A549 (cell line): ENCODE results near the gene ZNF326. TPM values are rescaled to one million over a fixed set of nuclear protein-coding genes. Genes with fewer than 3 reads are reported as not detected.
A peak's percentile ranks its signal among the peaks of the same experiment; 100 is the strongest.
"Not testable (repeated sequence)": the region's sequence is repeated elsewhere in the genome, so short reads cannot be mapped to it uniquely, and the experiment has no call there.

Experiments
- ATAC-seq, 2 experiments: fragments of 200-7000 bp in 1 of 2; fragments of >200 bp in 1 of 2; cut with Nextera tagmentation in 1 of 2; cut with Tn5 transposase in 1 of 2; 3 replicates each; pipeline versions ENCODE4 v1.8.0 to v1.9.1; 2018 to 2020; ENCODE audit warnings: mild to moderate bottlenecking in 1 of 2, moderate library complexity in 1 of 2
- CTCF ChIA-PET: fragments of 300-600 bp; sonication (Branson Sonifier 250); formaldehyde crosslinking; extraction: SDS; loops from one replicate; lab custom pipeline; 2021; ENCODE audit warnings: antibody characterized with exemption, inconsistent platforms; lab: Yijun Ruan, JAX
- POLR2A ChIA-PET: fragments of 350-600 bp; formaldehyde crosslinking; extraction: SDS; loops from one replicate; lab custom pipeline; 2021; ENCODE audit warnings: antibody characterized with exemption, inconsistent platforms; lab: Yijun Ruan, JAX
- DNase-seq, 2 experiments: peaks; one replicate each; pipeline versions ENCODE4 v3.0.0 to v3.0.0-alpha.2; 2011 to 2016; ENCODE audit warnings: low read depth in 1 of 2, low spot score in 1 of 2
- FAIRE-seq: peaks from 2 replicates; lab custom pipeline; 2011; peaks lifted over from hg19 to GRCh38; lab: Jason Lieb, UNC
- H3K27ac ChIP-seq, 2 experiments: fragments of >200 bp; sonication (Bioruptor Twin); formaldehyde crosslinking; 3 replicates each; pipeline ENCODE4 v1.5.1; 2016 to 2017
- H3K4me1 ChIP-seq: fragments of >200 bp; sonication (Bioruptor Twin); formaldehyde crosslinking; 3 replicates; pipeline ENCODE4 v1.6.1; 2016
- H3K4me2 ChIP-seq: fragments of >200 bp; sonication (Bioruptor Twin); formaldehyde crosslinking; 3 replicates; pipeline ENCODE4 v1.6.1; 2016
- H3K4me3 ChIP-seq: fragments of >200 bp; sonication (Bioruptor Twin); formaldehyde crosslinking; 3 replicates; pipeline ENCODE4 v1.5.1; 2016
- H3K9me3 ChIP-seq: fragments of >200 bp; sonication (Bioruptor Twin); formaldehyde crosslinking; 3 replicates; pipeline ENCODE4 v1.6.1; 2016
- ATOH8 ChIP-seq: fragments of 250-450 bp; sonication (Bioruptor Pico); IDR thresholded peaks from 2 replicates; pipeline ENCODE4 v1.5.0; 2020; ENCODE audit warnings: low read depth, mild to moderate bottlenecking, moderate library complexity
- BCL3 ChIP-seq: fragments of >200 bp; sonication (Bioruptor Twin); formaldehyde crosslinking; IDR thresholded peaks from 3 replicates; pipeline ENCODE4 v1.6.1; 2016
- CHD2 ChIP-seq: fragments of 150-350 bp; IDR thresholded peaks from 2 replicates; pipeline ENCODE4 v1.6.1; 2014; ENCODE audit warnings: low read length; ENCODE audit not compliant: partially characterized antibody
- EP300 ChIP-seq, 2 experiments: fragments of >200 bp; sonication (Bioruptor Twin); formaldehyde crosslinking; IDR thresholded peaks; 2 replicates in 1 of 2; 3 replicates in 1 of 2; pipeline ENCODE4 v1.6.1; 2016 to 2017
- FOXS1 ChIP-seq: fragments of 250-450 bp; sonication (Bioruptor Pico); IDR thresholded peaks from 2 replicates; pipeline ENCODE4 v1.5.0; 2020; ENCODE audit warnings: mild to moderate bottlenecking, moderate library complexity
- HOXB5 ChIP-seq: fragments of 250-450 bp; sonication (Bioruptor Pico); IDR thresholded peaks from 2 replicates; pipeline ENCODE4 v1.5.0; 2020; ENCODE audit warnings: mild to moderate bottlenecking, moderate library complexity
- JUNB ChIP-seq: fragments of >200 bp; sonication (Bioruptor Twin); formaldehyde crosslinking; IDR thresholded peaks from 2 replicates; pipeline ENCODE4 v1.6.1; 2016
- KDM5A ChIP-seq: fragments of 200-600 bp; sonication (generic); IDR thresholded peaks from 2 replicates; pipeline ENCODE4 v1.6.1; 2016; ENCODE audit warnings: antibody characterized with exemption, mild to moderate bottlenecking
- NR3C1 ChIP-seq: fragments of >200 bp; sonication (Bioruptor Twin); formaldehyde crosslinking; IDR thresholded peaks from 3 replicates; pipeline ENCODE4 v1.6.1; 2017
- POLR2AphosphoS2 ChIP-seq: conservative IDR thresholded peaks from 2 replicates; pipeline ENCODE4 v1.6.1; 2012; ENCODE audit warnings: low read length, improper control_type of control experiment, inconsistent platforms
- RCOR1 ChIP-seq: fragments of 150-350 bp; IDR thresholded peaks from 2 replicates; pipeline ENCODE4 v1.6.1; 2014; ENCODE audit warnings: antibody characterized with exemption, low read length, low read depth
- SMC3 ChIP-seq: fragments of >200 bp; sonication (Bioruptor Twin); formaldehyde crosslinking; IDR thresholded peaks from 3 replicates; pipeline ENCODE4 v1.6.1; 2018; ENCODE audit warnings: inconsistent platforms
- SREBF2 ChIP-seq: fragments of 450-650 bp; IDR thresholded peaks from 2 replicates; pipeline ENCODE4 v1.6.1; 2014; ENCODE audit warnings: mild to moderate bottlenecking, moderate library complexity
- TFCP2L1 ChIP-seq: fragments of 250-450 bp; sonication (Bioruptor Pico); IDR thresholded peaks from 2 replicates; pipeline ENCODE4 v1.5.0; 2021; ENCODE audit warnings: mild to moderate bottlenecking
- TP53 ChIP-seq: fragments of 250-450 bp; sonication (Bioruptor Pico); IDR thresholded peaks from 2 replicates; pipeline ENCODE4 v1.5.0; 2021; ENCODE audit warnings: mild to moderate bottlenecking, moderate library complexity
- USF2 ChIP-seq: fragments of 450-650 bp; IDR thresholded peaks from 2 replicates; pipeline ENCODE4 v1.6.1; 2014; ENCODE audit warnings: antibody characterized with exemption
- ZC3H11A ChIP-seq: fragments of 450-650 bp; IDR thresholded peaks from 2 replicates; pipeline ENCODE4 v1.6.1; 2014; ENCODE audit warnings: antibody characterized with exemption, mild to moderate bottlenecking
- ZNF302 ChIP-seq: fragments of 250-450 bp; sonication (Bioruptor Pico); IDR thresholded peaks from 2 replicates; pipeline ENCODE4 v1.9.0; 2021; ENCODE audit warnings: inconsistent platforms, mild to moderate bottlenecking, moderate library complexity
- ZSCAN20 ChIP-seq: fragments of 250-450 bp; sonication (Bioruptor Pico); IDR thresholded peaks from 2 replicates; pipeline ENCODE4 v1.8.0; 2022; ENCODE audit warnings: mild to moderate bottlenecking, moderate library complexity
- WGBS: methylation state at CpG from one replicate; pipeline ENCODE4 v1.1.6; 2017; ENCODE audit errors: missing lambda C conversion rate; 5-methylcytosine and 5-hydroxymethylcytosine counted together
- polyA plus RNA-seq, 4 experiments: library from polyadenylated mRNA; depleted of rRNA in 3 of 4; stranded (reverse); fragments of >200 nt; fragmentation: RNase III in 1 of 4; extraction: RNeasy Plus Mini Kit Qiagen cat#74134 plus additional on column Dnase treatment in 1 of 4; gene quantifications; 2 replicates in 3 of 4; 3 replicates in 1 of 4; pipeline ENCODE4 v1.2.3, GENCODE V29; 2011 to 2017

ZNF326 gene
- polyA plus RNA-seq, 2 of the 4 experiments (the other 2 are of a cell fraction): 32.3 to 47.8 TPM

GRCh38 chr1:90046635-90047034 lies 51.7 kb downstream of the ZNF326 start (continued):
- TF ChIP-seq TFCP2L1 (CRISPR knock-in tag) (no peak), SMC3 (no peak)
- TF ChIP-seq, all 56 proteins: peak for 0

GRCh38 chr1:90048043-90048442 lies 53.1 kb downstream of the ZNF326 start:
- no peak for TF ChIP-seq KDM5A
- TF ChIP-seq SREBF2: no peak
- no peak for TF ChIP-seq NR3C1
- TF ChIP-seq USF2: no peak
- no peak for TF ChIP-seq TP53 (CRISPR knock-in tag)
- TF ChIP-seq BCL3: no peak
- no peak for TF ChIP-seq FOXS1 (CRISPR knock-in tag)
- TF ChIP-seq JUNB: no peak
- no peak for TF ChIP-seq HOXB5
- TF ChIP-seq POLR2AphosphoS2: no peak
- TF ChIP-seq ZC3H11A: no peak
- no peak for TF ChIP-seq RCOR1
- TF ChIP-seq ZSCAN20: no peak
- no peak for TF ChIP-seq EP300 (IDR thresholded peaks at IDR 0.05)
- TF ChIP-seq ATOH8 (CRISPR knock-in tag): no peak
- no peak for TF ChIP-seq CHD2
- TF ChIP-seq ZNF302 (CRISPR knock-in tag): no peak
- ChIA-PET CTCF (interaction anchor here (0.6 kb wide), 1 partner anchor 245 kb away, joined by 3 read pairs; no protein-coding TSS in a partner anchor), POLR2A (no interaction called here)
- no peak for ATAC-seq
- no peak for DNase-seq
- FAIRE-seq: no peak
- Histone ChIP-seq H3K4me2 (no peak overlapping the region), H3K4me3 (no peak overlapping the region), H3K27ac (no peak overlapping the region), H3K9me3 (no peaks in the 10 kb centered on the region), H3K4me1 (no peaks in the 10 kb centered on the region)
- 72% methylated on average over 5 of the region's 5 CpGs for WGBS

GRCh38 chr1:90062700-90063643 lies 68.1 kb downstream of the ZNF326 start:
- H3K4me2 ChIP-seq: peak overlapping the region; percentile 45; the same call in 1 of the 3 replicates
- H3K4me3 ChIP-seq: peak overlapping the region; percentile 34; the same call in 2 of the 3 replicates
- POLR2A ChIA-PET, DNase-seq, ATAC-seq, H3K9me3 ChIP-seq, CTCF ChIA-PET, FAIRE-seq, H3K4me1 ChIP-seq: not testable (repeated sequence)
- WGBS: 36% methylated on average over 20 of the region's 31 CpGs
- H3K27ac ChIP-seq: peak overlapping the region in 1 of 2 experiments; percentile 37; a peak in 1 of 6 replicates

- FAIRE-seq, POLR2A ChIA-PET, H3K4me1 ChIP-seq, H3K4me2 ChIP-seq, ATAC-seq, DNase-seq, H3K9me3 ChIP-seq, H3K4me3 ChIP-seq, CTCF ChIA-PET, H3K27ac ChIP-seq: not testable (repeated sequence)
- 39% methylated on average over 5 of the region's 6 CpGs for WGBS
Observed at GRCh38 chr1:90064109-90064508, 69.2 kb downstream of the ZNF326 start.
